ENCODE results near the gene PTPRA.
"Not testable (repeated sequence)": the region's sequence is repeated elsewhere in the genome, so short reads cannot be mapped to it uniquely, and the experiment has no call there.

PTPRA gene

DNA sequence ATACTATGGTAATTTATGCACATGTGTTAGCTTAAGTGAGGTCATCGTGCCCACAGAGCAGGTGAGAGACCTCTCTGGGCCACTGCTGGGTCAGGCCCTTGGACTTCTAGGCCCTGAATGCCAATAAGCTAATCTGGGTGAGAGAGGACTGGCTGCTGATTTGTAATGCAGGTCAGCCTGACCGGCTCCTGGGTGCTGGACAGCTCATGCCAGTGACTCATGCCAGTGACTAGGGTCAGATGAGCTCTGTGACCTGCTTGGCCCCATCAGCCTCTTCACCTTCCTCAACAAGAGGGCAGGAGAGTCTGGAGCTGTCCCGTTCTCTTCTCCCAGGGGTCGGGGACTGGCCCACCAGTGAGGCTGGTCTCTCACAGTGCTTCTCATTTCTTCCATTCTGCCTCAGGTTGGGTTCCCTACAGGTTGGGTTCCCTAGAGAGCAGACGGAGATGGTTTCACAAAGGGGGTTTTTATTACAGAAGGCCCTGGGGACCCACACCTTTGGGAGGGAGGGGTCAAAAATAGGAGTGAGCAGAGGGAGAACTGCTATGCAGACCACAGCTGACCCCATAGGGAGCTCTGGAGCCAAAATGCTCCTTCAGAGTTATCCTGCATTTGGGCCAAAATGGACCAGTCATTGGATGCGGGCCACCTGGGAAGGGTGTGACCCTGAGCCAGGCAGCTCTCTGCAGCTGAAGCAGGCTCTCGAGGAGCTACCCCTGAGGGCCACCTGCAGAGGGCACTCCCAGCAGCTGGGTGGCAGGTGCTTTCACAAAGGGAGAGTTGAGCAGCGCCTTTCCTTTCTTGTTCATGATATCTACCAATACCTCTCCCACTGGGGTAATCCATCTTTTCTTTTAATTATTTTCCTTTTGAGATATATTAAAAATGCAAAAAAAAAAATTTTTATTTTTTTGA is 196.0 kb downstream of the PTPRA start:
- Histone ChIP-seq H3K27me3 (ENCODE audit: control insufficient read depth in 2 of 2, insufficient read depth in 2 of 2, low read length in 2 of 2) (peaks cover 0 to 18% of the 10 kb centered on the region in 2 donors), H3K36me3 (ENCODE audit: control insufficient read depth in 2 of 2, insufficient read depth in 2 of 2, low read length in 2 of 2) (no peaks in the 10 kb centered on the region), H3K9ac (ENCODE audit: low read depth in 1 of 2, low read length in 2 of 2) (no peak overlapping the region), H3K4me1 (ENCODE audit: control insufficient read depth in 2 of 2, insufficient read depth in 2 of 2, low read length in 2 of 2) (peaks cover 0 to 6% of the 10 kb centered on the region in 2 donors), H3K27ac (ENCODE audit: low read depth in 2 of 2, low read length in 2 of 2) (no peak overlapping the region), H3K9me3 (ENCODE audit: control insufficient read depth in 2 of 2, low read length in 2 of 2) (no peaks in the 10 kb centered on the region), H3K4me3 (ENCODE audit: low read length in 2 of 2) (no peak overlapping the region)

DNA sequence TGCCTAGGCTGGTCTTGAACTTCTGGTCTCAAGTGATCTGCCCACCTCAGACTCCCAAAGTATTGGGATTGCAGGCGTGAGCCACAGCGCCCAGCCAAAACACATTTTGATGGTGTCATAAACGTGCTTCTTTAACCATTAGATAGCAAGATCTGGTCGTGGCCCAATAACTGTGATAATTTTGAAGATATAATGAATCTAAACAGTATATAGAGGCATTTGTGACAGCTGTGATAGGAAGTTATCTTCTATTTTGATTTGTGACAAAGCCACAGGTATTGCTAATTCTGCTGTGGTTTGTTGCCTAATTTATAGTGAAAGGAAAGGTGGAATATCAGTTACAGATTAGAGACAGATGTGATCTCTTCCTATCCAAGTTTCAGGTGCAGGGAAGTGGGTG is 197.4 kb downstream of the PTPRA start:
- Histone ChIP-seq H3K4me3 (ENCODE audit: low read length in 2 of 2) (no peak overlapping the region), H3K4me1 (ENCODE audit: control insufficient read depth in 2 of 2, insufficient read depth in 2 of 2, low read length in 2 of 2) (peaks cover 0 to 6% of the 10 kb centered on the region in 2 donors), H3K9me3 (ENCODE audit: control insufficient read depth in 2 of 2, low read length in 2 of 2) (no peaks in the 10 kb centered on the region), H3K27me3 (ENCODE audit: control insufficient read depth in 2 of 2, insufficient read depth in 2 of 2, low read length in 2 of 2) (peaks cover 0 to 18% of the 10 kb centered on the region in 2 donors), H3K36me3 (ENCODE audit: control insufficient read depth in 2 of 2, insufficient read depth in 2 of 2, low read length in 2 of 2) (no peaks in the 10 kb centered on the region), H3K27ac (ENCODE audit: low read depth in 2 of 2, low read length in 2 of 2) (no peak overlapping the region), H3K9ac (ENCODE audit: low read depth in 1 of 2, low read length in 2 of 2) (no peak overlapping the region)

DNA sequence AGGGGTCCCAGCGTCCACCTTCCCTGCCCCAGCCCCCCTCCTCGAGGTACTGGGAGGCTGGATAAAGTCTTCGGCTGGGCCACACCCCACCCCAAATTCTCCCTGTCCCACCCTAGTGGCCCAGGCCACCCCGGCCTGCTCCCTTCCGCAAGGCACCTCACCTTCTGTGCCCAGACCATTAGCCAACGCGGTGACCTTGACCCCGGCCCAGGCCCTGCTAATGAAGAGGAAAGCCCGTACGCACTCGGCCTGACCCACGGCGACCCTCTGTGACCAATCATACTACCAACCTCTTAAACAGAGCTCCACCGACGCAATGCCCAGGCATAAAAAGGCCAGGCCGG is 198.0 kb downstream of the PTPRA start:
- H3K9ac ChIP-seq (ENCODE audit: low read depth in 1 of 2, low read length in 2 of 2): no peak overlapping the region

DNA sequence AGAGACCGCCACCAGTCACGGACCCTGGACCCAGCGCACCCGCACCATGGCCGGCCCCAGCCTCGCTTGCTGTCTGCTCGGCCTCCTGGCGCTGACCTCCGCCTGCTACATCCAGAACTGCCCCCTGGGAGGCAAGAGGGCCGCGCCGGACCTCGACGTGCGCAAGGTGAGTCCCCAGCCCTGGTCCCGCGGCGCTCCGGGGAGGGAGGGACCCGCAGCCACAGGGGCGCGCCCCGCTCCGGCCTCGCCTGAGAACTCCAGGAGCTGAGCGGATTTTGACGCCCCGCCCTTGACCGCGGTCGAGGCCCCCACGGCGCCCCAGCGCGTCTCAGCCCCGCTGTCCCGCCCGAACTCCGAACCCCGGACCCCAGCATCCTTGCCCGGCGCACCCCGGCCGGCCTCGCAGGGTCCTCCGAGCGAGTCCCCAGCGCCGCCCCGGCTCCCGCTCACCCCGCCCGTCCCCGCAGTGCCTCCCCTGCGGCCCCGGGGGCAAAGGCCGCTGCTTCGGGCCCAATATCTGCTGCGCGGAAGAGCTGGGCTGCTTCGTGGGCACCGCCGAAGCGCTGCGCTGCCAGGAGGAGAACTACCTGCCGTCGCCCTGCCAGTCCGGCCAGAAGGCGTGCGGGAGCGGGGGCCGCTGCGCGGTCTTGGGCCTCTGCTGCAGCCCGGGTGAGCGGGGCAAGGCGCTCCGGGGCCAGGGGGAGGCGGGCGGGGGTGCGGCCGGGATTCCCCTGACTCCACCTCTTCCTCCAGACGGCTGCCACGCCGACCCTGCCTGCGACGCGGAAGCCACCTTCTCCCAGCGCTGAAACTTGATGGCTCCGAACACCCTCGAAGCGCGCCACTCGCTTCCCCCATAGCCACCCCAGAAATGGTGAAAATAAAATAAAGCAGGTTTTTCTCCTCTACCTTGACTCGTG is 198.6 kb downstream of the PTPRA start, which contains the start of gene OXT:
Gene OXT, plus strand, starts transcription at position 11 of the 920 bp plus-strand sequence. Its CDS starts 36 bp downstream, at position 47.
- Histone ChIP-seq H3K9ac (ENCODE audit: low read depth in 1 of 2, low read length in 2 of 2) (peak within 1 kb of the TSS in 1 of 2 donors; percentile 24), H3K36me3 (ENCODE audit: control insufficient read depth in 2 of 2, insufficient read depth in 2 of 2, low read length in 2 of 2) (no peaks in the 10 kb centered on the region), H3K4me1 (ENCODE audit: control insufficient read depth in 2 of 2, insufficient read depth in 2 of 2, low read length in 2 of 2) (peaks cover 0 to 6% of the 10 kb centered on the region in 2 donors), H3K27me3 (ENCODE audit: control insufficient read depth in 2 of 2, insufficient read depth in 2 of 2, low read length in 2 of 2) (peaks cover 0 to 20% of the 10 kb centered on the region in 2 donors), H3K4me3 (ENCODE audit: low read length in 2 of 2) (peak within 1 kb of the TSS; percentile 41 to 46), H3K9me3 (ENCODE audit: control insufficient read depth in 2 of 2, low read length in 2 of 2) (no peaks in the 10 kb centered on the region), H3K27ac (ENCODE audit: low read depth in 2 of 2, low read length in 2 of 2) (no peak within 1 kb of the TSS)

More for the DNA sequence above, 198.0 kb downstream of the PTPRA start:
- peak overlapping the region; percentile 41 to 46 for H3K4me3 ChIP-seq (ENCODE audit: low read length in 2 of 2)
- H3K9me3 ChIP-seq (ENCODE audit: control insufficient read depth in 2 of 2, low read length in 2 of 2): no peaks in the 10 kb centered on the region
- H3K4me1 ChIP-seq (ENCODE audit: control insufficient read depth in 2 of 2, insufficient read depth in 2 of 2, low read length in 2 of 2): peaks cover 0 to 6% of the 10 kb centered on the region in 2 donors
- no peaks in the 10 kb centered on the region for H3K36me3 ChIP-seq (ENCODE audit: control insufficient read depth in 2 of 2, insufficient read depth in 2 of 2, low read length in 2 of 2)
- H3K27ac ChIP-seq (ENCODE audit: low read depth in 2 of 2, low read length in 2 of 2): no peak overlapping the region
- peaks cover 0 to 18% of the 10 kb centered on the region in 2 donors for H3K27me3 ChIP-seq (ENCODE audit: control insufficient read depth in 2 of 2, insufficient read depth in 2 of 2, low read length in 2 of 2)

DNA sequence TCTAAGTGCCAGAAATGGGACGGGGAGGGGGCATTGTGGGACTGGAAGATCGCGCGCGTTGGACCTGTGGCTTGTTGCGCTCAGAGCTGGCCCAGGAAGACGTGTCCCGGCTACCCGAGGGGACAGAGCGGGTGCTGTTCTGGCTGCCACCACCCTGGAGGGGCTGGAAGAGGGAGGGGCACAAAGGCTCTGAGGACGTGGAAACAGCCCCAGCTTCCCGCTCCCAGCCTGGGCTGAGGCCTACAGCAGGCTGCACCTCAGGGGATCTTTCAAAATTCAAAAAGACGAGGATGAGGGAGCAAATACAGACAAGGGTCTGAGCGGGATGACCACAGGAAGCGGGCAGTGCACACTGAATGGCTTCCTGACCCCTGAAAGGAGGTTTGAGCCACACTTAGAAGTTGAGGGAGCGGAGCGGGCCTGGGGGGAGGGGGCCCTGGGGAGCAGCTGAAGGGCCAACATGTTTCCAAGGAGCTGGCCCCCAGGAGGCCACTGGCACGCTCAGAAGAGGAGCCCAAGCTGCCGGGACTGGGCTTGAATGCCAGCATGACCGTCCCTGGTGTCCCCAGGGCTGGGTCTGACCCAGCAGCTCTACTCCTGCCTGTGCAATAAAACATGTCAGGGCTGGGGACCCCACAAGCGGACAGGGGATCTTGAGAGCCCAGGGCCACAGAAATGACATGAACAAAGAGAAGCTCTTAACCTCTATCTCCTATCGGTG is 199.4 kb downstream of the PTPRA start:
- Histone ChIP-seq H3K27ac (ENCODE audit: low read depth in 2 of 2, low read length in 2 of 2) (no peak overlapping the region), H3K27me3 (ENCODE audit: control insufficient read depth in 2 of 2, insufficient read depth in 2 of 2, low read length in 2 of 2) (peaks cover under 1 to 21% of the 10 kb centered on the region in 2 donors), H3K9me3 (ENCODE audit: control insufficient read depth in 2 of 2, low read length in 2 of 2) (no peaks in the 10 kb centered on the region), H3K9ac (ENCODE audit: low read depth in 1 of 2, low read length in 2 of 2) (no peak overlapping the region), H3K4me1 (ENCODE audit: control insufficient read depth in 2 of 2, insufficient read depth in 2 of 2, low read length in 2 of 2) (peaks cover 0 to 6% of the 10 kb centered on the region in 2 donors), H3K4me3 (ENCODE audit: low read length in 2 of 2) (peak overlapping the region in 1 of 2 donors; percentile 46), H3K36me3 (ENCODE audit: control insufficient read depth in 2 of 2, insufficient read depth in 2 of 2, low read length in 2 of 2) (no peaks in the 10 kb centered on the region)

DNA sequence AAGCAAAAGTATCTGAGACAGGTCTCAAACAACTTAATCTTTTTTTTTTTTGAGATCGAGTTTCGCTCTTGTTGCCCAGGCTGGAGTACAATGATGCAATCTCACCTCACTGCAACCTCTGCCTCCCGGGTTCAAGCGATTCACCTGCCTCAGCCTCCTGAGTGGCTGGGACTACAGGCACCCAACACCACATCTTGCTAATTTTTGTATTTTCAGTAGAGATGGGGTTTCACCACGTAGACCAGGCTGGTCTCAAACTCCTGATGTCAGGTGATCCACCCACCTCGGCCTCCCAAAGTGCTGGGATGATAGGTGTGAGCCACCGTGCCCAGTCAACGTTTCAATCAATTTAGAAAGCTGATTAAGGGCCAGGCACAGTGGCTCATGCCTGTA is 200.0 kb downstream of the PTPRA start:
- H3K9ac ChIP-seq (ENCODE audit: low read depth in 1 of 2, low read length in 2 of 2); H3K27ac ChIP-seq (ENCODE audit: low read depth in 2 of 2, low read length in 2 of 2); H3K4me3 ChIP-seq (ENCODE audit: low read length in 2 of 2); H3K4me1 ChIP-seq (ENCODE audit: control insufficient read depth in 2 of 2, insufficient read depth in 2 of 2, low read length in 2 of 2); H3K36me3 ChIP-seq (ENCODE audit: control insufficient read depth in 2 of 2, insufficient read depth in 2 of 2, low read length in 2 of 2); H3K9me3 ChIP-seq (ENCODE audit: control insufficient read depth in 2 of 2, low read length in 2 of 2): not testable (repeated sequence)
- H3K27me3 ChIP-seq (ENCODE audit: control insufficient read depth in 2 of 2, insufficient read depth in 2 of 2, low read length in 2 of 2): peaks cover 2 to 21% of the 10 kb centered on the region in 2 donors

DNA sequence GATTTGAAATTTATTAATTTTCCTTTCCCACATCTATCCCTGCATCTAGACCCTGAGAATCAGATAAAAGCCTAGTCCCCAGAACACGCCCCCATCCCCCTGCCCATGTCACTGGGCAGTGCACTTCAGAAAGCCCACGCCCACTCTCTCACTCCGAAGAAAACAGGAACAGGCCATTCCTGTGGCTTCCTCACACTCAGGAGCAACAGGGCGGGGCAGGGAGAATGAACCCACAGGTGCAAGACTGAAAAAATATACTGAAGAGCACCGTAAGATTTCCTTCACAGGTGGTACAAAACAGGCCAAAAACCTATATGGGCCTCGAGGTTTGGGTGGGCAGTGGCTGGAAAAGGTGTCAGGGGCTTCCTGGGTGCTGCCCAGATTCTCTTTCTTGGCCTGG is 201.5 kb downstream of the PTPRA start:
- H3K9ac ChIP-seq (ENCODE audit: low read depth in 1 of 2, low read length in 2 of 2): no peak overlapping the region
- no peak overlapping the region for H3K4me3 ChIP-seq (ENCODE audit: low read length in 2 of 2)
- no peaks in the 10 kb centered on the region for H3K9me3 ChIP-seq (ENCODE audit: control insufficient read depth in 2 of 2, low read length in 2 of 2)
- H3K27me3 ChIP-seq (ENCODE audit: control insufficient read depth in 2 of 2, insufficient read depth in 2 of 2, low read length in 2 of 2): peaks cover 2 to 21% of the 10 kb centered on the region in 2 donors
- H3K27ac ChIP-seq (ENCODE audit: low read depth in 2 of 2, low read length in 2 of 2): no peak overlapping the region
- peaks cover 0 to 6% of the 10 kb centered on the region in 2 donors for H3K4me1 ChIP-seq (ENCODE audit: control insufficient read depth in 2 of 2, insufficient read depth in 2 of 2, low read length in 2 of 2)
- H3K36me3 ChIP-seq (ENCODE audit: control insufficient read depth in 2 of 2, insufficient read depth in 2 of 2, low read length in 2 of 2): no peaks in the 10 kb centered on the region

DNA sequence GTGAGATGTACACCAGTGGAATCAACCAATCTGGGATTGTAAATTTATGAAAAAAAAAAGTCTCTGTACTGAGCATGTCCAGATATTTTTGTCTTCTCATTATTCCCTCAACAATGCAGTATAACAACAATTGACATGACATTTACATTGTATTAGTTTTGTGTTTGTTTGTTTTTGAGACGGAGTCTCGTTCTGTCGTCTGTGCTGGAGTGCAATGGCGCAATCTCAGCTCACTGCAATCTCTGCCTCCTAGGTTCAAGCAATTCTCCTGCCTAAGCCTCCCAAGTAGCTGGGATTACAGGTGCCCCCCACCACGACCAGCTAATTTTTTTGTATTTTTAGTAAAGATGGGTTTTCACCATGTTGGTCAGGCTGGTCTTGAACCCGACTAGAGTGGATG is 202.0 kb downstream of the PTPRA start:
- peaks cover 2 to 21% of the 10 kb centered on the region in 2 donors for H3K27me3 ChIP-seq (ENCODE audit: control insufficient read depth in 2 of 2, insufficient read depth in 2 of 2, low read length in 2 of 2)
- not testable (repeated sequence) for H3K36me3 ChIP-seq (ENCODE audit: control insufficient read depth in 2 of 2, insufficient read depth in 2 of 2, low read length in 2 of 2); H3K4me3 ChIP-seq (ENCODE audit: low read length in 2 of 2); H3K9me3 ChIP-seq (ENCODE audit: control insufficient read depth in 2 of 2, low read length in 2 of 2); H3K4me1 ChIP-seq (ENCODE audit: control insufficient read depth in 2 of 2, insufficient read depth in 2 of 2, low read length in 2 of 2); H3K9ac ChIP-seq (ENCODE audit: low read depth in 1 of 2, low read length in 2 of 2); H3K27ac ChIP-seq (ENCODE audit: low read depth in 2 of 2, low read length in 2 of 2)

DNA sequence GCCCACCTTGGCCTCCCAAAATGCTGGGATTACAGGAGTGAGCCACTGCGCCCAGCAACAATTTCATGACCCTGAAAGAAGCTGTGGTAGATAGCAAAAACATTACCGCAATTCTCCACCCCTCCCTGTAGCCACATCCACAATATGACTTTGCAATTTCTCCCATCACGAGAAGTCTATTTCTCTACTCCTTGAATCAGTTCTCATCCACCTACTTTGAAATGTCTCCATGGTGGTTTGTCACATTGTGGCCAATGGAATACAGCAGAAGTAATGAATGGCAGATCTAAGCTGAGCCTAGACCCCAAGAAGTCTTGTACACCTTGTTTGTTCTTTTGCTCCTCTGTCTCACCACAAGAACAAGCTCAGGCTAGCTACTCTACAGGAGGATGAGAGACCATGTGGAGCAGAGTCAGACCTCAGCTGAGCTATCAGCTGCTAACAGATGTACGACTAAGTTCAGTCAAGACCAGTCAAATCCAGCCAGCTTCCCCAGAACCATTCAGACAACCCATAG is 204.4 kb downstream of the PTPRA start:
- H3K9ac ChIP-seq (ENCODE audit: low read depth in 1 of 2, low read length in 2 of 2): no peak overlapping the region
- H3K4me3 ChIP-seq (ENCODE audit: low read length in 2 of 2): no peak overlapping the region
- no peak overlapping the region for H3K27ac ChIP-seq (ENCODE audit: low read depth in 2 of 2, low read length in 2 of 2)
- H3K4me1 ChIP-seq (ENCODE audit: control insufficient read depth in 2 of 2, insufficient read depth in 2 of 2, low read length in 2 of 2): no peaks in the 10 kb centered on the region
- no peaks in the 10 kb centered on the region for H3K9me3 ChIP-seq (ENCODE audit: control insufficient read depth in 2 of 2, low read length in 2 of 2)
- no peaks in the 10 kb centered on the region for H3K36me3 ChIP-seq (ENCODE audit: control insufficient read depth in 2 of 2, insufficient read depth in 2 of 2, low read length in 2 of 2)
- peaks cover 16 to 23% of the 10 kb centered on the region in 2 donors for H3K27me3 ChIP-seq (ENCODE audit: control insufficient read depth in 2 of 2, insufficient read depth in 2 of 2, low read length in 2 of 2)
